KOPT-K1 (cell line): Measurements from ENCODE around the gene SEMA3C.

Experiments used
- H3K27ac ChIP-seq: fragments of 200-600 bp; sonication (generic); 2 replicates; pipeline ENCODE4 v1.5.1; 2016; ENCODE audit warnings: antibody characterized with exemption, mild to moderate bottlenecking, low read depth, low read length; ENCODE audit not compliant: poor library complexity, severe bottlenecking
- H3K36me3 ChIP-seq: fragments of 200-600 bp; sonication (generic); 2 replicates; pipeline ENCODE4 v1.5.1; 2017; ENCODE audit warnings: antibody characterized with exemption, mild to moderate bottlenecking, low read length, moderate library complexity; ENCODE audit not compliant: insufficient read depth
- H3K9me3 ChIP-seq: fragments of 200-600 bp; sonication (generic); 2 replicates; pipeline ENCODE4 v1.5.1; 2017; ENCODE audit warnings: antibody characterized with exemption, low read length, mild to moderate bottlenecking; ENCODE audit not compliant: insufficient read depth, poor library complexity, severe bottlenecking

The SEMA3C gene

GRCh38 chr7:80908360-80908797 lies 10.5 kb downstream of the SEMA3C start:
- Histone ChIP-seq H3K27ac (no peak overlapping the region), H3K9me3 (no peaks in the 10 kb centered on the region), H3K36me3 (no peaks in the 10 kb centered on the region)

GRCh38 chr7:80907612-80908011 lies 11.2 kb downstream of the SEMA3C start:
- H3K36me3 ChIP-seq, result no peaks in the 10 kb centered on the region

GRCh38 chr7:80907141-80907601 lies 11.7 kb downstream of the SEMA3C start:
- no peaks in the 10 kb centered on the region for H3K9me3 ChIP-seq
- H3K36me3 ChIP-seq, result no peaks in the 10 kb centered on the region
- H3K27ac ChIP-seq, result no peak overlapping the region

More at GRCh38 chr7:80907612-80908011, 11.2 kb downstream of the SEMA3C start:
- no peaks in the 10 kb centered on the region for H3K9me3 ChIP-seq
- no peak overlapping the region for H3K27ac ChIP-seq

- Histone ChIP-seq H3K27ac (no peak overlapping the region), H3K36me3 (no peaks in the 10 kb centered on the region), H3K9me3 (no peaks in the 10 kb centered on the region)
These were observed 13.5 kb downstream of the SEMA3C start for GRCh38 chr7:80905334-80905733.

- H3K27ac ChIP-seq, result no peak overlapping the region
- no peaks in the 10 kb centered on the region for H3K9me3 ChIP-seq
These were observed 16.0 kb downstream of the SEMA3C start for GRCh38 chr7:80902716-80903308.

GRCh38 chr7:80902019-80902418 lies 16.8 kb downstream of the SEMA3C start:
- Histone ChIP-seq H3K9me3 (no peaks in the 10 kb centered on the region), H3K27ac (no peak overlapping the region), H3K36me3 (no peaks in the 10 kb centered on the region)

More at GRCh38 chr7:80902716-80903308, 16.0 kb downstream of the SEMA3C start:
- no peaks in the 10 kb centered on the region for H3K36me3 ChIP-seq

- no peaks in the 10 kb centered on the region for H3K9me3 ChIP-seq
- no peak overlapping the region for H3K27ac ChIP-seq
- H3K36me3 ChIP-seq, result no peaks in the 10 kb centered on the region
These were observed 18.0 kb downstream of the SEMA3C start for GRCh38 chr7:80900583-80901576.

- Histone ChIP-seq H3K36me3 (no peaks in the 10 kb centered on the region), H3K9me3 (no peaks in the 10 kb centered on the region), H3K27ac (no peak overlapping the region)
These were observed 21.8 kb downstream of the SEMA3C start for GRCh38 chr7:80896906-80897598.

- Histone ChIP-seq H3K27ac (no peak overlapping the region), H3K9me3 (no peaks in the 10 kb centered on the region), H3K36me3 (no peaks in the 10 kb centered on the region)
These were observed 23.8 kb downstream of the SEMA3C start for GRCh38 chr7:80895056-80895455.

- no peaks in the 10 kb centered on the region for H3K9me3 ChIP-seq
- H3K36me3 ChIP-seq, result no peaks in the 10 kb centered on the region
- no peak overlapping the region for H3K27ac ChIP-seq
These were observed 27.6 kb downstream of the SEMA3C start for GRCh38 chr7:80891259-80891544.

- no peak overlapping the region for H3K27ac ChIP-seq
- no peaks in the 10 kb centered on the region for H3K9me3 ChIP-seq
- H3K36me3 ChIP-seq, result no peaks in the 10 kb centered on the region
These were observed 28.2 kb downstream of the SEMA3C start for GRCh38 chr7:80890426-80891258.

- Histone ChIP-seq H3K27ac (no peak overlapping the region), H3K36me3 (no peaks in the 10 kb centered on the region), H3K9me3 (no peaks in the 10 kb centered on the region)
These were observed 29.3 kb downstream of the SEMA3C start for GRCh38 chr7:80889525-80889924.

GRCh38 chr7:80885757-80886156 lies 33.1 kb downstream of the SEMA3C start:
- Histone ChIP-seq H3K27ac (no peak overlapping the region), H3K9me3 (no peaks in the 10 kb centered on the region), H3K36me3 (no peaks in the 10 kb centered on the region)

GRCh38 chr7:80884511-80885195 lies 34.2 kb downstream of the SEMA3C start:
- H3K36me3 ChIP-seq, result no peaks in the 10 kb centered on the region
- H3K9me3 ChIP-seq, result no peaks in the 10 kb centered on the region
- H3K27ac ChIP-seq, result no peak overlapping the region
